ENCODE results near the gene CMTM6. TPM values are rescaled to one million over a fixed set of nuclear protein-coding genes. Genes with fewer than 3 reads are reported as not detected.

The CMTM6 gene
- total RNA-seq, 1 experiment from 2014 or later: 43.5 TPM

- H3K9me3 Mint-ChIP-seq: no peaks in the 10 kb centered on the region
- H3K4ac ChIP-seq (ENCODE audit: low read depth, low read length): no peak overlapping the region
Measured at GRCh38 chr3:32484436-32484835, 18.2 kb downstream of the CMTM6 start.

More at GRCh38 chr3:32484436-32484835, 18.2 kb downstream of the CMTM6 start:
- Histone ChIP-seq H3K27ac (ENCODE audit: insufficient read length, low read depth, low read length) (no peak overlapping the region), H2AFZ (ENCODE audit: low read length) (no peak overlapping the region), H4K8ac (replicated peaks; ENCODE audit: insufficient read length, low read depth, low read length) (no peak overlapping the region), H2BK20ac (ENCODE audit: low read depth, low read length, poor library complexity, severe bottlenecking) (no peak overlapping the region), H4K91ac (ENCODE audit: insufficient read length, low read depth, low read length) (no peak overlapping the region), H3K23me2 (ENCODE audit: insufficient read length, low read depth, low read length, poor library complexity, severe bottlenecking) (no peaks in the 10 kb centered on the region), H3K4me1 (ENCODE audit: insufficient read depth, low read length) (no peaks in the 10 kb centered on the region), H2BK5ac (ENCODE audit: insufficient read length, low read length) (no peak overlapping the region), H3K9me3 (ENCODE audit: control insufficient read depth, low read depth, low read length) (no peaks in the 10 kb centered on the region), H3K79me1 (ENCODE audit: insufficient read depth, low read depth, low read length, poor library complexity, severe bottlenecking) (no peaks in the 10 kb centered on the region), H3K18ac (ENCODE audit: insufficient read length, low read depth, low read length) (no peak overlapping the region), H2BK12ac (ENCODE audit: insufficient read length, low read depth, low read length) (no peak overlapping the region), H3K4me2 (ENCODE audit: insufficient read depth, insufficient read length, low read length) (no peak overlapping the region), H4K5ac (ENCODE audit: insufficient read length, low read depth, low read length) (no peak overlapping the region), H3K23ac (ENCODE audit: insufficient read length, low read depth, low read length) (no peak overlapping the region), H3K9ac (ENCODE audit: extremely low read depth, insufficient read length, low read length) (no peak overlapping the region), H3K14ac (ENCODE audit: insufficient read depth, low read length) (no peak overlapping the region), H3K27me3 (ENCODE audit: insufficient read depth, low read length) (no peaks in the 10 kb centered on the region), H3T11ph (ENCODE audit: low read length) (no peak overlapping the region), H3K79me2 (ENCODE audit: insufficient read depth, low read length) (no peaks in the 10 kb centered on the region), H3K56ac (ENCODE audit: insufficient read length, low read depth, low read length) (no peak overlapping the region), H4K20me1 (ENCODE audit: control insufficient read depth, insufficient read depth, insufficient read length) (no peaks in the 10 kb centered on the region), H2BK15ac (ENCODE audit: low read depth, low read length) (no peak overlapping the region), H2BK120ac (ENCODE audit: low read depth, low read length, poor library complexity, severe bottlenecking) (no peak overlapping the region), H2AK5ac (ENCODE audit: insufficient read length, low read length) (no peak overlapping the region)
- Mint-ChIP-seq H3K27ac (no peak overlapping the region; a peak in 1 of 7 replicates), H3K4me3 (no peak overlapping the region), H3K27me3 (ENCODE audit: low read depth) (no peaks in the 10 kb centered on the region), H3K36me3 (ENCODE audit: insufficient read depth in 1 of 3, low read depth in 3 of 3) (peaks cover 7 to 36% (median 35%) of the 10 kb centered on the region in 3 experiments; a peak in 6 of 7 replicates), H3K4me1 (no peaks in the 10 kb centered on the region)
- no peak for TF ChIP-seq CTCF (conservative IDR thresholded peaks at IDR 0.05)
- 100% methylated on average over 1 of the region's 6 CpGs for WGBS (ENCODE audit: extremely low coverage, insufficient read length, low lambda C conversion rate)
- DNase-seq: no peak
